Measurements from ENCODE around the gene AXL.
"Not testable (repeated sequence)": the region's sequence is repeated elsewhere in the genome, so short reads cannot be mapped to it uniquely, and the experiment has no call there.

AXL gene

DNA sequence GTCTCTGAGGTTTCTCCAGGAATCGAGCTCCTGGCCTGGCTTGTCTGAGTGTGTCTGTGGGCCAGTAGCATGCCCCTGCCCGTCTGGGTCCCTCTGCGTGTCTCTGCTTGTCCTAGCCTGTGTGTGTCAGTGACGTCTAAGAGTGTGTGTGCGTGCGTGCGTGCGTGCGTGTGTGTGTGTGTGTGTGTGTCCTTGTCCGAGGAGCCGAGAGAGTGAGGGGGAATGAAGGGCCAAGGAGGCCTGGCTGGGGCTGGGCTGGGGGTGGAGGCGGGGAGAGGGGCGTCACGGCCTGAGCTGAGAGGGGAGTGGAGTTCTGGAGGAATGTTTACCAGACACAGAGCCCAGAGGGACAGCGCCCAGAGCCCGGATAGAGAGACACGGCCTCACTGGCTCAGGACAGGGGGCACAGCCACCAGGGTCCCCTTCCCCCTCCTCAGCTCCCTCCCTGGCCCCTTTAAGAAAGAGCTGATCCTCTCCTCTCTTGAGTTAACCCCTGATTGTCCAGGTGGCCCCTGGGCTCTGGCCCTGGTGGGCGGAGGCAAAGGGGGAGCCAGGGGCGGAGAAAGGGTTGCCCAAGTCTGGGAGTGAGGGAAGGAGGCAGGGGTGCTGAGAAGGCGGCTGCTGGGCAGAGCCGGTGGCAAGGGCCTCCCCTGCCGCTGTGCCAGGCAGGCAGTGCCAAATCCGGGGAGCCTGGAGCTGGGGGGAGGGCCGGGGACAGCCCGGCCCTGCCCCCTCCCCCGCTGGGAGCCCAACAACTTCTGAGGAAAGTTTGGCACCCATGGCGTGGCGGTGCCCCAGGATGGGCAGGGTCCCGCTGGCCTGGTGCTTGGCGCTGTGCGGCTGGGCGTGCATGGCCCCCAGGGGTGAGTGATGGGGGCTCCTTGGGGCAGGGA is at the start of gene AXL:
AXL (plus strand) TSS at position 609 of the 893 bp plus-strand sequence; CDS start at position 779, 170 bp downstream.
- DNase-seq (ENCODE audit: low read depth) = no peak

DNA sequence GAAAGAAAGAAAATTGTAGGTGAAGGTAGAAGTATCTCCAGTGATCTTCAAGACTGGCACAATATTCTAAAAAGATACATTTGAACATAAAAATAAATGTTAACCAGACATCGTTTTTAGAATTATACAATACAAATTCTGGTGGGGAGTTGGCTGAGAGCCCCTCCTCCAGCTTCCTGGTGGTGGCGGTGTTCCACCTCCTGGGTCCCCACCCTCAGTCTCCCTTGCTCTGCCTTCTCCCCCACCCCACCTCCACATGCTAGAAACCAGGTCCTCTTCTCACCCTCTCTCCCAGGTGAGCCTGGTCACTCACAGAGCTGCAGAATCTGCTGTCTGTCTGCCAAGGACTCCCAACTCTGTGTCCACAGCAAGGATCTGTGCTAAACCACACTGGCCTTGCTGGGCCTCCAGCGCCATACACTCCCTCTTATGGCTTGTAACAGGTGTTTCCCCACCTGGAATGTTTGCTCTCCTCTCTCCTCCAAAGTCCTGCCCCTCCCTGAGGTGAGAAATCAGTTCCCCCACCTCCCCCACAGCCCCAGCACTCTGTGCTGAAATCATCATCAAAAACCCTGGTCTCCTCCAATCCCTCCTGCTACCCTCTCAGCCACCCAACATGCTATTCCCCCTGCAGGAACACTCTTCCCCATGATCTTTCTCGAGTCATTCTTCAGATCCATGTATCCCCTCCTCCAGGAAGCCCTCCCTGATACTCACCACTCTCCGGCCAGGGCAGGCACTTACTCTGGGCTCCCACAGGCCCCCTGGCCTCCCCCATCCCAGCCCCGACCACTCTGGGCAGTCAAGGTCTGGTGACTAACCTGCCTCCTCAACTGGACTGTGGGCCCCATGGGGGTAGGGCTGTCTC is 46.5 kb upstream of the AXL start:
- no peak for DNase-seq (ENCODE audit: low read depth)

DNA sequence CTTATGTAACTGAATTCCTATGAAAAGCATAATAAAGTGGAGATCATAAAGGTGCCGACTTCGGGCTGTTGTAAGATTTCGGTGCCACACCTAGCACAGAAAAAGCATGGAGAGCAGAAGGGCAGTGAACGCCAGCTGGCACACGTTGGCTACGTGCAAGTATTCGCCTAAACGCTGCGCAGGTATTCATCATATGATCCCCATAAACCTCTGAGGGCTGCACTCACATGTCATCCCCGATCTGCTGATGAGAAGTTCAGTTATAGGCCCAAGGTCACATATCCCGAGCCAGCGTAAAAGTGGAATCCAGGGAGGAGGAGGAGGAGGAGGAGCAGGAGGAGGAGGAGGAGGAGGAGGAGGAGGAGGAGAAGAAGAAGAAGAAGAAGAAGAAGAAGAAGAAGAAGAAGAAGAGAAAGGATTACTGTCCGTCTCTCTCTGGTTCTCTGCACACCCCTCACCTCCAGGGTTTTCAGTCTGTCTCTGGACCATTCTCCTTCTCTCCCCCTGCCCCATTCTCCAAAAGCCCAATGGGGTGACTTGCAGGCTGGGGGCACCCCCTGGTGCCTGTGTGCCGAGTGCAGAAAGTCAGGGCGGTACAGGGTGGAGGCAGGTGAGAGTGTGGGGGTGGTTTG is 44.6 kb upstream of the AXL start:
- no peak for DNase-seq (ENCODE audit: low read depth)

DNA sequence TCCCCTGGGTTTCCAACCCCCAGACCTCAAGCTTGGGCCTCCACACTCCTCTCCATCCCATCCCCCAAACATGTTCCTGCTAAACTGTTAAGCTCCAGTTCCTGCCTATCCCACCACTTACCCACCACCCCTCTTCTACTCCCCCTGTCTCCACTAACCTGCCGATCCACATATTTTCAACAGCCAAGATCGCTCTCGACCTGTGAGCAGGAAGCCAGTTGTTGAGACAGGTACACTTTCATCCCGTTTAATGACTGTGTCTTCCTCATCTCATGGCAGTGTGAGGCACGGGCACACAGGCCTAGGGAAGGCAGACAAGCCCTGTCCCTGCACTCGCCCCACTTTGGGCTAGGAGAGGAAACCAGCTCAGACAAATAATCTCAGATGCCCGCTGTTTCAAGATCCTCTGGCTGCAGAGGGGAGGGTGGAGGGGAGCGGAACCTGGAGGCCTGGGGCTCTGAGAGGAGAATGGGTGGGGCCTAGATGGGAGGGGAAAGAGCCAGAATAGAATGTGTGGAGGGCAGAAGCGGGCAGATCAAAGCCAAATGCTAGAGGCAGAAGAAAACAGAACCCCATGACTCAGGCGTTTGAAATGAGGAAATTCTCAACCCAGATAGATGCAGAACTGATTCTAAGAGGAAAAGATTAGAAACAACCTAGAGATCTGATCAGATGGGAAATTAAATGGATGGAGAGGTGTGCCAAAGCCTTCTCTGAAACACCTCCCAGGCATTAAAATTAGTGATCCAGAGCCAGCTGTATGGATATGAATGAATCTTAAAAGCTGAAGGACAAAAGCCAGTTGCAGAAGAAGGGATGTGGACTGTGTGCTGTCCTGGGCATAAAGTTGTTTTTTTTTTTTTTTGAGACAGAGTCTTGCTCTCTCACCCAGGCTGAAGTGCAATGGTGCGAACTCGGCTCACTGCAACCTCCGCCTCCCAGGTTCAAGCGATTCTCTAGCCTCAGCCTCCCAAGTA is 42.9 kb upstream of the AXL start:
- peak; percentile 5 for DNase-seq (ENCODE audit: low read depth)

DNA sequence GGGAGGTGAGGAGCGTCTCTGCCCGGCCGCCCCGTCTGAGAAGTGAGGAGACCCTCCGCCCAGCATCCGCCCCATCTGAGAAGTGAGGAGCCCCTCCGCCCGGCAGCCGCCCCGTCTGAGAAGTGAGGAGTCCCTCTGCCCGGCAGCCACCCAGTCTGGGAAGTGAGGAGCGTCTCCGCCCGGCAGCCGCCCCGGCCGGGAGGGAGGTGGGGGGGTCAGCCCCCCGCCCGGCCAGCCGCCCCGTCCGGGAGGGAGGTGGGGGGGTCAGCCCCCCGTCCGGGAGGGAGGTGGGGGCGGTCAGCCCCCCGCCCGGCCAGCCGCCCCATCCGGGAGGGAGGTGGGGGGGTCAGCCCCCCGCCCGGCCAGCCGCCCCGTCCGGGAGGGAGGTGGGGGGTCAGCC is 38.9 kb upstream of the AXL start:
- not testable (repeated sequence) for DNase-seq (ENCODE audit: low read depth)

DNA sequence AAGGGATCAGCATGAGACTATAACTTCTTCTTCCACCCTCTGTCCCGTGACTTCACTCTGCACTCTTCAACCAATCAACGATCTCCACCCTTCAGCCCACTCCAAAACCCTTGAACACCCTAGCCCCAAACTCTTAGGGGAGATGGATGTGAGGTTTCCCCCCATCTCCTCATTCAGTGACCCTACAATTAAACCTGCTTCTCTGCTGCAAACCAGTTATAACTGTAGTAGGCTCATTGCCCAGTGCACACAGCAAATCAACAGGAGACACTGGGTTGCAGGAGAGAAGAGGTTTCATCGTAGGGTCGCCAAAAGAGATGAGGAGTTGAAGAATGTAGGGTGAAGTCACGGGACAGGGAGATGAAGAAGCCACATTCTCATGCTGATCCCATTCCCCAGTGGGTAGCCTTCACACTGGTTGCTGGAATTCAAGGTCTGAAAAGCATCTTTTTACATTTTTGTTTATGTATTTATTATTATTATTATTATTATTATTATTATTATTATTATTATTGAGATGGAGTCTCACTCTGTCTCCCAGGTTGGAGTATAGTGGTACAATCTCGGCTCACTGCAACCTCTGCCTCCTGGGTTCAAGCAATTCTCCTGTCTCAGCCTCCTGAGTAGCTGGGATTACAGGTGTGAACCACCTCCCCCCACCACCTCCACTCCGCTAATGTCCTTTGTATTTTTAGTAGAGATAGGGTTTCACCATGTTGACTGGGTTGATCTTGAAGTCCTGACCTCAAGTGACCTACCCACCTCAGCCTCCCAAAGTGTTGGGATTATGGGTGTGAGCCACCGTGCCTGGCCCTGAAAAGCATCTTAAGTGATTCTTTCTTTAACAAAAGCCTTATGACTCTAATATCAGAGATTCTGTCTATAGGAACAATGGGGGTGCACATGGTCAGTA is 31.8 kb upstream of the AXL start:
- DNase-seq (ENCODE audit: low read depth) = no peak

DNA sequence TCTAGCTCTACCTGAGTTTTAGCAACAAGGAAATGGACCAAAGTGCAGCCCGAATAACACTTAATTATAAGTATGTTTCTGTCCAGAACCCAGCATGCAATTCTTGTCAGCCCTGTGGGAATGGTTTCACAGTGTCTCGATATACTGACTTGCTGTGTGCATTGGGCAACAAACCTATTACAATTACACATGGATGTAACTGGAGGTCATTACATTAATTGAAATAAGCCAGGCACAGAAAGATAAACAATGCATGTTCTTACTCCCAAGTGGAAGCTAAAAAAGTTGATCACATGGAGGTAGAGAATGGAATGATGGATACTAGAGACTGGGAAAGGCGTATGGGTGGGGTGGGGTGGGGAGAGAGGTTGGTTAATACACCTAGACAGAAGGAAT is 31.1 kb upstream of the AXL start:
- DNase-seq (ENCODE audit: low read depth) = no peak

DNA sequence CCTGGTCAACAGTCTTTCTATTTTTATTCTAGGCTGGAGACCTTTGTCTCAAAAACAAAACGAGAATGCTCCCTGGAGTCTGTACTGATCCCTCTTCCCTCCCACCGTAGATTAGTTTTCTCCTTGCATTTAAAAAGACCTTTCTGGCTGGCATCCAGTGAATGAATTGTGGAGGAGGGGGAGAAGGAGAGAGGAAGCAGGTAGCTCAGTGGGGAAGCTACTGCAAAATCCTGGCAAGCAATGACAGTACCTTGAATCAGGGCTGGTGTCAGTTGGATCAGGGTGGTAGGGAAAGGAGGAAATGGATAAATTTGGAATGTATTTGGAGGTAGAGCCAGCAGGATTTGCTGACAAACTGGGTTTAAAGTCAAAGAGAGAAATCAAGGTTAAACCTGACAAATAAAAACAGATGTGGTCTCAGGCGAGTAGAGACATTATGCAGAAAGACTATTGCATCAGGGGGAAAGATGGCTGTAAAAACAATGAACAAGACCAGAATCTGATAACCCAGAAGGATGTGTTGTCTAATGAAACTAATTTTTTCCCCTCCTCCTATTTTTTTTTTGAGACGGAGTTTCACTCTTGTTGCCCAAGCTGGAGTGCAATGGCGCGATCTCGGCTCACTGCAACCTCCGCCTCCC is 29.5 kb upstream of the AXL start:
- no peak for DNase-seq (ENCODE audit: low read depth)

DNA sequence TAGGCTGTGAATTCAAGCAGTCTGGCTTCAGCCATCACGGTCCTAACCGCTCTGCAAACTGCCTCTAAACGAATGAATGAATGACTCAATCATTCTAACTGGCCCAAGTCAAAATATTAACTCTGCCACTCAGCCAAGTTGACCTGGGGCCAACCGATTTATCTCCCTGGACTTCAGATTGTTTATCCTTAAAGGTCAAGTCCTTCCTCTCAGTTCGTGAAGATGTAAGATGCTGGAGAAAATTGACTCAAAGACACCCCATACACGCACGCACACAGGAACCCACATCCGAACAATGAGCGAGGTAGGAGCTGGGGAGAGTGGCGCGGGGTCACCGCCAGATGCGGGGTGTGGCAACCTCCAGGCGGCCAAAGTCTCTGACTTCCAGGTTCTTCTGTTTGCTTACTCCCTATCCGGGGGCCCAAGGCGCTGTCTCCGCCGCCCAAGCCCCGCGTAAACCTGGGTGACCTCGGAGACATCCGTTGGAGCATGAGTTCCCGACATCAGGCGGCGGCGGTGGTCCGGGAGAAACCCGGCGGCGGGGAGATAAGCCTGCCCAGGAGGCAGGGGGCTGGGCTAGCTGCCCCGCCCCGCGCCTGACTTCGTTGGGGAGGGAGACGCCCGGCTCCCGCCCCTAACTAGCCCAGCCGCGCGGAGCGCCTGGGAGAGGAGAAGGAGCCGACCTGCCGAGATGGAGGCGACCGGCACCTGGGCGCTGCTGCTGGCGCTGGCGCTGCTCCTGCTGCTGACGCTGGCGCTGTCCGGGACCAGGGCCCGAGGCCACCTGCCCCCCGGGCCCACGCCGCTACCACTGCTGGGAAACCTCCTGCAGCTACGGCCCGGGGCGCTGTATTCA is 26.2 kb upstream of the AXL start, which contains the start of gene CYP2S1:
CYP2S1 (plus strand) TSS at position 646 of the 856 bp plus-strand sequence; CDS start at position 692, 46 bp downstream.
- no peak for DNase-seq (ENCODE audit: low read depth)

DNA sequence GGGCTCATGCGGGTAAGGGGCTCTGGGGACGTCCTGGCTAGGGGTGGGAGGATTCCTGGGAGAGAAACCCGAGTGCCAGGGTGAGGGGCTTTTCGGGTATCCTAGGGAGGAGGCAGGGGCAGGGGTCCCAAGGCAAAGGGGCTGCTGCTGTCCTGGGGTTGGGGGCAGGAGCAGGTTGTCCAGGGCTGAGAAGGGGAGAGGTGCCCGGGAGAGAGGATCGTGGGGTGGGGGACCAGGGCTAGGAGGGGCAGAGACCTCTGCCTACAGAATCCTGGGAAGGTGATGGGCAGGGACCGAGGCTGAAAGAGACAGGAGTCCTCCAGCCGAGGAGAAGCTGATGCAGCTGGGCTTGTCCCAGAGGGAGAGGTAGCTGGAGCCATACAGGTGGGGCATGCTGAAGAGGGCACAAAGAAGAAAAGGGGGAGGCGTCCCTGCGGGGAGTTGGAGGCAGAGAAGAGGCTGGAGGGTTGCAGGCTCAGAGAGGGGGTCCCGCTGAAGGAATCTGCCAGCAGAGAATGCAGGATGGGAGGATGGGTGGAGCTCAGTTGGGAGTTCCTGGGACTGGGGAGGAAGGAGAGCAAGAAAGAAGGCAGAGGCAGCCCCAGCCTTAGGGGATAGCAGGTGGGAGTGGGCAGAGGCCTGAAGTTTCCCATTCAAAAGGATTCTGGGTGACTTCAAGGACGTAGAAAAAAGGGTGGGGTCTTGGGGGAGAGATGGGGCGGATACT is 25.4 kb upstream of the AXL start:
- DNase-seq (ENCODE audit: low read depth) = no peak

DNA sequence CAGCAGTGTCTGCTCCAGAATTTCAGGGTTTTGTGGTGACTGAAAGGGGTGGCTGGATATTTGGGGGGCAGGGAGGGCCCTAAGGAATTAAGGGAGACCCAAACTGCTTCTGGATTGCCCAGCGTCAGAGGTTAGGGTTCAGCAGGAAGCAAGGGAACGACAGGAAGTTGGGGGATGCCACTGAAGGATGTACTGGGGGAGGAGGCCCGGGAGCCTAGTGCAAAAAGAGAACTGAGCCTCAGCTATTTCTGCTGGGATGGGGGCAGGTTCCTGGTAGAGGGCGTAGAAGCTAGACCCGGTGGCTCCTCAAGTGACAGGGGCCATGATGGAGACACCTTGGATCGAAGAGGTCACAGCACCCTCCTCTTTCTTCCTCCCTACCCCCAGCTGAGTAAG is 24.9 kb upstream of the AXL start:
- no peak for DNase-seq (ENCODE audit: low read depth)

DNA sequence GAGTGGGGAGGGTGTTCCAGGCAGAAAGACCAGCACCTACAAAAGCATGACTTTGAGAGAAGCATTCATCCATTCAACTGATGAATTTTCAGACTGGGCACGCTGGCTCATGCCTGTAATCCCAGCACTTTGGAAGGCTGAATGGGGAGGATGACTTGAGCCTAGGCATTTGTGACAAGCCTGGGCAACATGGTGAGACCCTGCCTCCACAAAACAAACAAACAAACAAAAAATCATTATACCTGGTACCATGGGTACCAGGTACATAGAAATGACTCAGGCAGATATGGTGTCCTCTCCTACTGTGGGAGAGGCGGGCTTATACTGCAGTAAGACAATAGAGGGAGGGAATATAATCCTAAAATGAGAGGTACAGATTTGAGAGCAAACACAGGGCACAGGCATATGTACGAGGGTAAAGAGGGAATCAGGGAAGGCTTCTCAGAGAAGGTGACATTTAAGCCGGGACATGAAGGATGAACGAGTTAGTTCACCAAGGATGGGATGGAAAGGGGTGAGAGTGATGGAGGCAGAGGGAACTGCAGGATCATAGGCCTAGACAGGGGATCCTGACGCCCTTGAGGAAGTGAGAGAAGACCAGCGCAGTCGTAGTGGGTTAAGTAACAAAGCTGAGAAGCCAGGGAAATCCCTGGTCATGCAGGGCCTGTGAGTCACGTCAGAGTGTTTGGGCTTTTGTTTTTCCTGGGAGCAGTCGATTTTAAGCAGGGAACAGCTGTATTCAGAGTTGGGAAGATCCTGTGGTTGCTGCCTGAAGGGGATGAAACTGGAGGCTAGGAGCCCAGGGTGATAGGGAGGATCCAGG is 23.1 kb upstream of the AXL start:
- no peak for DNase-seq (ENCODE audit: low read depth)

DNA sequence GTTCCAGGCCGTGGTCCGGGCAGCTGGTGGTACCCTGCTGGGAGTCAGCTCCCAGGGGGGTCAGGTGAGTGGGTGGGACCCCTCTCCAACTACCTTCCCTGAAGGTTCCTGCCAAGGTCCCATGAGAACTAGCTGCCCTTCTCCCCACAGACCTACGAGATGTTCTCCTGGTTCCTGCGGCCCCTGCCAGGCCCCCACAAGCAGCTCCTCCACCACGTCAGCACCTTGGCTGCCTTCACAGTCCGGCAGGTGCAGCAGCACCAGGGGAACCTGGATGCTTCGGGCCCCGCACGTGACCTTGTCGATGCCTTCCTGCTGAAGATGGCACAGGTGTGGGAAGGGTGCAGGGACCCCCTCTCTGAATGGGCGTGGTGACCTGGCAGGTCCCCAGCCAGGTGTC is 20.5 kb upstream of the AXL start:
- no peak for DNase-seq (ENCODE audit: low read depth)

DNA sequence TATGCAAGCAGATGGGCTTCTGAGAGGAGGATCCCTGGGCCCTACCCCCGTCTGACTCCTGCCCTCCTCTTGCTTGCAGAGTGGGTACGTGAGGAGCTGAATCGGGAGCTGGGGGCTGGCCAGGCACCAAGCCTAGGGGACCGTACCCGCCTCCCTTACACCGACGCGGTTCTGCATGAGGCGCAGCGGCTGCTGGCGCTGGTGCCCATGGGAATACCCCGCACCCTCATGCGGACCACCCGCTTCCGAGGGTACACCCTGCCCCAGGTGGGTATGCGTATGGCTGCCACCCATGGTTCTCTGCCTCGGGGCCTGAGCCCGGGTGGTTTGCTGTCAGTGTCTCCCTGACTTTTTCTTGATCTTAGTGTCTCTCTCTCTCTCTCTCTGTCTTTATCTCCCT is 15.7 kb upstream of the AXL start:
- no peak for DNase-seq (ENCODE audit: low read depth)

DNA sequence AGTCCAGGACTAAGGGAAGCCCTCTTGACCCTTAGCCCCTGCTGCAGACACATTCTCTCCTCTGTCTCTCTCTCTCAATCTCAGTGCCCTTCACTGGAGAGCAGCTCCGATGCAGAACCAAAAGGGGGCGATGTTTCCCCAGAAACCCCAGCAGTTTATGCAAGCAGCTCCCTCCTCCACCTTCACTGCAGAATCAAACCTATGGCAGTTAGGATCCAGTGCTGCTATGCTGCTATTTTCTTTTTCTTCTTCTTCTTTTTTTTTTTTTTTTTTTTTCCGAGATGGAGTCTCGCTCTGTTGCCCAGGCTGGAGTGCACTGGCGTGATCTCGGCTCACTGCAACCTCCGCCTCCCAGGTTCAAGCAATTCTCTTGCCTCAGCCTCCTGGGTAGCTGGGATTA is 14.7 kb upstream of the AXL start:
- DNase-seq (ENCODE audit: low read depth) = peak; percentile 71

DNA sequence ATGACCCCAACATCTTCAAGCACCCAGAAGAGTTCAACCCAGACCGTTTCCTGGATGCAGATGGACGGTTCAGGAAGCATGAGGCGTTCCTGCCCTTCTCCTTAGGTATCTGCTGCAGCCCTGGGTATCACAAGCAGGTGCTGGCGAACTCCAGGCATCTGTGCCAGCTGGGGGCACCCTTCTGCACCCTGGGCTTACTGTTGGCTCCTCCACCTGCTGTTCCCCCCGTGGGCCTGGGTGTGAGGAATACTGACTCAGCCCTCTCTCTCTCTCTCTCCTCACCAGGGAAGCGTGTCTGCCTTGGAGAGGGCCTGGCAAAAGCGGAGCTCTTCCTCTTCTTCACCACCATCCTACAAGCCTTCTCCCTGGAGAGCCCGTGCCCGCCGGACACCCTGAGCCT is 13.0 kb upstream of the AXL start:
- no peak for DNase-seq (ENCODE audit: low read depth)

DNA sequence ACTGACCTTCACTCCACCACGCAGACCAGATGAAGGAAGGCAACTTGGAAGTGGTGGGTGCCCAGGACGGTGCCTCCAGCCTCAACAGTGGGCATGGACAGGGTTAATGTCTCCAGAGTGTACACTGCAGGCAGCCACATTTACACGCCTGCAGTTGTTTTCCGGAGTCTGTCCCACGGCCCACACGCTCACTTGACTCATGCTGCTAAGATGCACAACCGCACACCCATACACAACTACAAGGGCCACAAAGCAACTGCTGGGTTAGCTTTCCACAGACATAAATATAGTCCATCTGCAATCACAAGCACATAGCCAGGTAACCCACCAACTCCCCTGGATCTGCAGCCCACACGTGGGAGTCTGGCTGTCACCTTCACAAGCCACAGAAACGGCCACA is 12.6 kb upstream of the AXL start:
- DNase-seq (ENCODE audit: low read depth) = no peak

Data from activated gamma-delta T cell treated with anti-CD3 and anti-CD28 coated beads, Interleukin-2, amount 50 U/mL, for 16 hours (primary cell).